Panc1 (cell line): Measurements from ENCODE around the gene WDR59. TPM values are rescaled to one million over a fixed set of nuclear protein-coding genes. Genes with fewer than 3 reads are reported as not detected.
A peak's percentile ranks its signal among the peaks of the same experiment; 100 is the strongest.
"Not testable (repeated sequence)": the region's sequence is repeated elsewhere in the genome, so short reads cannot be mapped to it uniquely, and the experiment has no call there.

Source experiments
- ATAC-seq: fragments of 200-7000 bp; cut with Tn5 transposase; 2 replicates; pipeline ENCODE4 v1.9.1; 2020; ENCODE audit warnings: mild to moderate bottlenecking, moderate library complexity
- BruUV-seq: library from RNA; stranded (reverse); fragments of 400-500 nt; replicated peaks from 2 replicates; lab custom pipeline; 2021; lab: Mats Ljungman, UMichigan
- CTCF ChIA-PET: fragments of 300-600 bp; sonication (Branson Sonifier 250); formaldehyde crosslinking; loops from one replicate; lab custom pipeline; 2022; ENCODE audit warnings: antibody characterized with exemption; lab: Charles Lee
- POLR2A ChIA-PET: fragments of 300-600 bp; sonication (Branson Sonifier 250); formaldehyde crosslinking; loops from one replicate; lab custom pipeline; 2022; ENCODE audit warnings: antibody characterized with exemption; lab: Charles Lee
- DNase-seq: peaks from one replicate; pipeline ENCODE4 v3.0.0-alpha.2; 2010; ENCODE audit warnings: low read depth, low spot score
- H3K27ac ChIP-seq: 2 replicates; pipeline ENCODE4 v1.5.1; 2011; ENCODE audit warnings: mild to moderate bottlenecking, low read length, inconsistent platforms
- H3K27me3 ChIP-seq: fragments of 200-500 bp; sonication (Bioruptor generic); 2 replicates; pipeline ENCODE4 v1.6.0; 2014; ENCODE audit warnings: low read length, inconsistent platforms; ENCODE audit not compliant: control insufficient read depth, insufficient read depth
- H3K36me3 ChIP-seq: fragments of 200-500 bp; sonication (Bioruptor generic); 2 replicates; pipeline ENCODE4 v1.5.1; 2014; ENCODE audit warnings: inconsistent platforms, mild to moderate bottlenecking, low read length, moderate library complexity; ENCODE audit not compliant: control insufficient read depth, insufficient read depth
- H3K4me1 ChIP-seq: 2 replicates; pipeline ENCODE4 v1.5.1; 2011; ENCODE audit warnings: inconsistent platforms, mild to moderate bottlenecking, low read length, moderate library complexity; ENCODE audit not compliant: control insufficient read depth, insufficient read depth
- H3K4me3 ChIP-seq, 2 experiments: 2 replicates each; pipeline ENCODE4 v1.5.1; 2011 to 2012; ENCODE audit warnings: low read depth in 2 of 2, low read length in 2 of 2, mild to moderate bottlenecking in 2 of 2, inconsistent platforms in 1 of 2, moderate library complexity in 1 of 2
- H3K9me3 ChIP-seq: fragments of 200-500 bp; sonication (Bioruptor generic); 2 replicates; pipeline ENCODE4 v1.5.1; 2014; ENCODE audit warnings: low read depth, mild to moderate bottlenecking, inconsistent platforms, low read length, moderate library complexity; ENCODE audit not compliant: control insufficient read depth, insufficient read depth
- CTCF ChIP-seq: fragments of 450-650 bp; IDR thresholded peaks from 2 replicates; pipeline ENCODE4 v1.5.1; 2017; ENCODE audit warnings: mild to moderate bottlenecking
- POLR2AphosphoS5 ChIP-seq: IDR thresholded peaks from 2 replicates; pipeline ENCODE4 v1.6.1; 2012; ENCODE audit warnings: mild to moderate bottlenecking, low read depth, low read length, moderate library complexity
- REST ChIP-seq, 2 experiments: IDR thresholded peaks; 2 replicates each; pipeline ENCODE4 v1.6.1; 2011 to 2012; ENCODE audit warnings: low read depth in 2 of 2, control low read depth in 1 of 2, low read length in 1 of 2, mild to moderate bottlenecking in 1 of 2, moderate library complexity in 1 of 2; ENCODE audit not compliant: insufficient read depth in 1 of 2
- SIN3A ChIP-seq: IDR thresholded peaks from 2 replicates; pipeline ENCODE4 v1.6.1; 2012; ENCODE audit warnings: low read depth, mild to moderate bottlenecking, low read length, moderate library complexity, borderline replicate concordance; ENCODE audit not compliant: insufficient read depth
- TCF7L2 ChIP-seq: IDR thresholded peaks from 2 replicates; pipeline ENCODE4 v1.6.1; 2011; ENCODE audit warnings: mild to moderate bottlenecking, low read depth, low read length, inconsistent platforms
- in situ Hi-C: cut with HindIII; loops from 2 replicates; pipeline ENCODE4 v1.10.0; 2016; ENCODE audit warnings: low sequenced_read_pairs, low pct_unique_long_range_greater_than_20kb
- intact Hi-C: fragments of 100-400 bp; cut with micrococcal nuclease; formaldehyde crosslinking; loops from one replicate; pipeline ENCODE4 v1.10.0; 2022; ENCODE audit not compliant: unreplicated experiment
- total RNA-seq: library from RNA; stranded (reverse); gene quantifications from one replicate; pipeline ENCODE4 v1.2.1, GENCODE V29; 2021; ENCODE audit not compliant: unreplicated experiment

The WDR59 gene
- total RNA-seq, 1 experiment from 2014 or later: 58.7 TPM

GRCh38 chr16:75027520-75028300, 42.8 kb upstream of the WDR59 start:
- no peak for TF ChIP-seq POLR2AphosphoS5
- intact Hi-C loops (no loop called here), in situ Hi-C loops (no loop called here)
- Histone ChIP-seq H3K27ac (peak overlapping the region; percentile 90), H3K4me1 (peaks cover 40% of the 10 kb centered on the region), H3K27me3 (no peaks in the 10 kb centered on the region), H3K4me3 (no peak overlapping the region), H3K36me3 (no peaks in the 10 kb centered on the region), H3K9me3 (no peaks in the 10 kb centered on the region)
- CTCF ChIA-PET: no interaction called here
- POLR2A ChIA-PET: no interaction called here
- ATAC-seq (no peak), DNase-seq (no peak)
- no TSS peak for BruUV-seq

DNA sequence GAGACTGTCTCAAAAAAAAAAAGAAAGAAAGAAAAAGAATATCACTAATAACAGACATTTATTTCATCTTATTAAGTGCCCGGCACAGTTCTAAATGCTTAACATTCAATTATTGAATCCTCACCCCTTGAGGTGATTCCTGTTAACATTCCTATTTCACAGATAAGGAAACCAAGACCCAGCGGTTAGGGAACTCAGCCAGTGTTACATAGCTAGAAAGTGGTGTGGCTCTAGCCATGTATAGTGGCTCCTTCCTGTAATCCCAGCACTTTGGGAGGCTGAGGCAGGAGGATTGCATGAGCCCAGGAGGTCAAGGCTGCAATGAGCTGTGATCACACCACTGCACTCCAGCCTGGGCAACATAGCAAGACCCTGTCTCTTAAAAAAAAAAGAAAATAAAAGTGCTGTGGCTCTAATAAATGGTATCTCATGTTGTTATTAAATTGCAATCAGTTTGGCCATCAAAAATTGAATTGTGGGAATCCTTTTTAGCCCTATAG, 42.0 kb upstream of the WDR59 start:
- H3K9me3 ChIP-seq: no peaks in the 10 kb centered on the region
- in situ Hi-C loops: no loop called here
- no peak for ATAC-seq
- H3K4me3 ChIP-seq: no peak overlapping the region
- peak overlapping the region; percentile 90 for H3K27ac ChIP-seq
- CTCF ChIA-PET: no interaction called here
- no peaks in the 10 kb centered on the region for H3K36me3 ChIP-seq
- TF ChIP-seq CTCF (no peak), POLR2AphosphoS5 (no peak), REST (IDR thresholded peaks at IDR 0.05; ENCODE audit: insufficient read depth in 1 of 2, low read depth in 2 of 2, low read length in 1 of 2) (no peak), TCF7L2 (no peak), SIN3A (no peak)
- no peaks in the 10 kb centered on the region for H3K27me3 ChIP-seq
- POLR2A ChIA-PET: no interaction called here
- intact Hi-C loops: no loop called here
- H3K4me1 ChIP-seq: peaks cover 40% of the 10 kb centered on the region
- no peak for DNase-seq
- no TSS peak for BruUV-seq

DNA sequence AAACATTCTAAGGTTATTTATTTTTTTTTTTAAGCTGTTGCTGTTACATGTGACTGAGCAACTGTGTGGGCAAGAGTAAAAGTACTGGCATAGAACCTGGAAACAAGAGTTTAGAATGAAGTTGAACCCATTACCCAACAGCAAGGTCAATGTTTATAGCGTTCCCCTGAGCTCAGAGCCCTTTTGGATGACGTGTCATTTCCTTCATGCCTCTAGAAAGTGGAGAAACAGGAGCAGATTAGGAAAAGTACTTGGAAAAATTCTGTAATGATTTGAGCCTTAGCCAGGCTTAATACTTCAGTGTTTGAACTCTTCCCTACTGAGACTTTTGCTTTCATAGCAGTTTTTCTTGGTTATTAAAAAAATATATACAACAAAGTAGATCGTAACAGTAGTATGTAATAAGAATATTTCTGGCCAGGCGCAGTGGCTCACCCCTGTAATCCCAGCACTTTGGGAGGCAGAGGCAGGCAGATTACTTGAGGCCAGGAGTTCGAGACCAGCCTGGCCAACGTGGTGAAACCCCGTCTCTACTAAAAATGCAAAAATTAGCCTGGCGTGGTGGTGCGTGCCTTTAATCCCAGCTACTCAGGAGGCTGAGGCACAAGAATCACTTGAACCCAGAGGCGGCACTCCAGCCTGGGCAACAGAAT, 41.4 kb upstream of the WDR59 start:
- H3K4me3 ChIP-seq, H3K9me3 ChIP-seq, H3K36me3 ChIP-seq, H3K27me3 ChIP-seq, POLR2A ChIA-PET, intact Hi-C loops, in situ Hi-C loops, DNase-seq: not testable (repeated sequence)
- Histone ChIP-seq H3K27ac (peak overlapping the region; percentile 90), H3K4me1 (peaks cover 40% of the 10 kb centered on the region)
- BruUV-seq: TSS peak; percentile 48
- ATAC-seq: peak; percentile 59
- CTCF ChIA-PET: interaction anchor here (0.6 kb wide), 1 partner anchor 85 kb away, joined by 3 read pairs; no protein-coding TSS in a partner anchor
